Astrocyte of the spinal cord (primary cell): Measurements from ENCODE around the gene CALR.
A peak's percentile ranks its signal among the peaks of the same experiment; 100 is the strongest.

Experiments used
- DNase-seq: peaks from one replicate; pipeline ENCODE4 v3.0.0; 2011; ENCODE audit warnings: low read depth, low spot score
- H3K4me3 ChIP-seq: 2 replicates; pipeline ENCODE4 v1.5.1; 2011; ENCODE audit warnings: low read depth, mild to moderate bottlenecking, low read length, moderate library complexity
- CTCF ChIP-seq: IDR thresholded peaks from 2 replicates; pipeline ENCODE4 v1.5.1; 2012; ENCODE audit warnings: low read depth, mild to moderate bottlenecking, low read length, inconsistent platforms
- in situ Hi-C: cut with HindIII; loops from 2 replicates; pipeline ENCODE4 v1.10.0; 2017; ENCODE audit warnings: low sequenced_read_pairs

The CALR gene

GRCh38 chr19:12965017-12965811 is 26.8 kb downstream of the CALR start:
- DNase-seq = peak; percentile 74
- H3K4me3 ChIP-seq = peak overlapping the region; percentile 59
- TF ChIP-seq CTCF = peak; percentile 90
- in situ Hi-C loops = no loop called here

GRCh38 chr19:12965812-12966135 is 27.4 kb downstream of the CALR start:
- TF ChIP-seq CTCF = no peak
- DNase-seq = no peak
- in situ Hi-C loops = no loop called here
- peak overlapping the region; percentile 7 for H3K4me3 ChIP-seq

- no peak overlapping the region for H3K4me3 ChIP-seq
- no peak for DNase-seq
- no peak for TF ChIP-seq CTCF
- in situ Hi-C loops = no loop called here
These were observed 29.5 kb downstream of the CALR start for GRCh38 chr19:12967907-12968306.

GRCh38 chr19:12969292-12969988 is 31.0 kb downstream of the CALR start, which contains the start of gene DAND5:
DAND5 (plus strand) TSS chr19:12969576; CDS start chr19:12969661, 85 bp downstream.
- DNase-seq = no peak
- no peak within 1 kb of the TSS for H3K4me3 ChIP-seq
- in situ Hi-C loops = no loop called here
- TF ChIP-seq CTCF = no peak

GRCh38 chr19:12970070-12970820 is 31.8 kb downstream of the CALR start:
- no peak overlapping the region for H3K4me3 ChIP-seq
- TF ChIP-seq CTCF = no peak
- in situ Hi-C loops = no loop called here
- no peak for DNase-seq

DNA sequence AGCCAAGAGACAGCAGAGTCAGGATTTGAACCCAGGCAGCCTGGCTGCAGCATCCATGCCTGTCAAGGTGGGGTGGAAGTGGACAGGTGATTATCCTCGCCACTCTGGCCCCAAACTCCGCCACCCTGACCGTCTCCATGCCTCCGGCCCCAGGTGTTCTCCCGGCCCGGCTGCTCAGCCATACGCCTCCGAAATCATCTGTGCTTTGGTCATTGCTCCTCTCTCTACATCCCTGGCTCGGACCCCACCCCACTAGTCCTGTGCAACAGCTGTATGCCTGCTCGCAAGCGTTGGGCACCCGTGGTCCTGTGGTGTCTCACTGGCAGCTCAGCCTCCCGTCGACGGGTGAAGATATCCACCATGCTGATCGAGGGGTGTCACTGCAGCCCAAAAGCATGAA is 34.8 kb downstream of the CALR start:
- TF ChIP-seq CTCF = no peak
- no peak for DNase-seq
- in situ Hi-C loops = no loop called here
- H3K4me3 ChIP-seq = no peak overlapping the region
